Suprapubic skin (tissue), 4 donors: ENCODE data around the gene TALDO1. TPM values are rescaled to one million over a fixed set of nuclear protein-coding genes. Genes with fewer than 3 reads are reported as not detected.

ENCODE experiments used
- DNase-seq, 2 donors: peaks; one replicate each; pipeline ENCODE4 v3.0.0-alpha.2; 2019; ENCODE audit warnings: low spot score in 2 of 2
- H3K27ac ChIP-seq: fragments of 200-600 bp; sonication (generic); one replicate; pipeline ENCODE4 v1.5.1; 2019
- H3K27me3 ChIP-seq: fragments of 200-600 bp; sonication (generic); one replicate; pipeline ENCODE4 v1.5.1; 2019
- H3K36me3 ChIP-seq: fragments of 200-600 bp; sonication (generic); one replicate; pipeline ENCODE4 v1.5.1; 2019
- H3K4me1 ChIP-seq: fragments of 200-600 bp; sonication (generic); one replicate; pipeline ENCODE4 v1.5.1; 2019
- H3K4me3 ChIP-seq: fragments of 200-600 bp; sonication (generic); one replicate; pipeline ENCODE4 v1.5.1; 2019; ENCODE audit warnings: mild to moderate bottlenecking
- H3K9me3 ChIP-seq: fragments of 200-600 bp; sonication (generic); one replicate; pipeline ENCODE4 v1.5.1; 2019
- EP300 ChIP-seq: sonication (generic); formaldehyde crosslinking; IDR thresholded peaks from one replicate; pipeline ENCODE4 v1.6.1; 2017; ENCODE audit warnings: antibody characterized with exemption
- POLR2A ChIP-seq, 2 donors: fragments of 450-650 bp; IDR thresholded peaks; one replicate each; pipeline ENCODE4 v1.6.1; 2017; ENCODE audit warnings: antibody characterized with exemption in 2 of 2, mild to moderate bottlenecking in 2 of 2, moderate library complexity in 2 of 2
- POLR2AphosphoS5 ChIP-seq, 3 donors: sonication (generic); formaldehyde crosslinking; IDR thresholded peaks; one replicate each; pipeline ENCODE4 v1.6.1; 2017; ENCODE audit warnings: antibody characterized with exemption in 3 of 3
- WGBS: methylation state at CpG from one replicate; pipeline ENCODE4 v1.1.5; 2018; 5-methylcytosine and 5-hydroxymethylcytosine counted together
- total RNA-seq, 4 donors: library from RNA; depleted of rRNA; stranded (reverse); fragments of >200 nt; gene quantifications; one replicate each; pipeline ENCODE4 v1.1.0, GENCODE V29; 2016
- TF ChIP-seq, protein P1 (sequence below), 2 donors: fragments of 200-600 bp in 1 of 2; fragments of 450-650 bp in 1 of 2; sonication (generic) in 1 of 2; IDR thresholded peaks; one replicate each; pipeline ENCODE4 v1.5.1; 2016 to 2019; ENCODE audit warnings: antibody characterized with exemption in 2 of 2, mild to moderate bottlenecking in 1 of 2, moderate library complexity in 1 of 2

Gene TALDO1
- total RNA-seq, 4 donors from 2014 or later = 107 to 197 (median 179) TPM

GRCh38 chr11:724778-725386 is 22.4 kb upstream of the TALDO1 start:
- Histone ChIP-seq H3K36me3 (peaks cover 22% of the 10 kb centered on the region), H3K9me3 (no peaks in the 10 kb centered on the region), H3K4me1 (peaks cover 67% of the 10 kb centered on the region), H3K27ac (no peak overlapping the region), H3K4me3 (no peak overlapping the region), H3K27me3 (peaks cover 13% of the 10 kb centered on the region)
- TF ChIP-seq, protein P1, sequence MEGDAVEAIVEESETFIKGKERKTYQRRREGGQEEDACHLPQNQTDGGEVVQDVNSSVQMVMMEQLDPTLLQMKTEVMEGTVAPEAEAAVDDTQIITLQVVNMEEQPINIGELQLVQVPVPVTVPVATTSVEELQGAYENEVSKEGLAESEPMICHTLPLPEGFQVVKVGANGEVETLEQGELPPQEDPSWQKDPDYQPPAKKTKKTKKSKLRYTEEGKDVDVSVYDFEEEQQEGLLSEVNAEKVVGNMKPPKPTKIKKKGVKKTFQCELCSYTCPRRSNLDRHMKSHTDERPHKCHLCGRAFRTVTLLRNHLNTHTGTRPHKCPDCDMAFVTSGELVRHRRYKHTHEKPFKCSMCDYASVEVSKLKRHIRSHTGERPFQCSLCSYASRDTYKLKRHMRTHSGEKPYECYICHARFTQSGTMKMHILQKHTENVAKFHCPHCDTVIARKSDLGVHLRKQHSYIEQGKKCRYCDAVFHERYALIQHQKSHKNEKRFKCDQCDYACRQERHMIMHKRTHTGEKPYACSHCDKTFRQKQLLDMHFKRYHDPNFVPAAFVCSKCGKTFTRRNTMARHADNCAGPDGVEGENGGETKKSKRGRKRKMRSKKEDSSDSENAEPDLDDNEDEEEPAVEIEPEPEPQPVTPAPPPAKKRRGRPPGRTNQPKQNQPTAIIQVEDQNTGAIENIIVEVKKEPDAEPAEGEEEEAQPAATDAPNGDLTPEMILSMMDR (IDR thresholded peaks at IDR 0.05) = no peak
- TF ChIP-seq POLR2A (IDR thresholded peaks at IDR 0.05) (no peak), EP300 (no peak), POLR2AphosphoS5 (IDR thresholded peaks at IDR 0.05) (no peak)
- 83% methylated on average over 7 of the region's 18 CpGs for WGBS
- no peak for DNase-seq

- Histone ChIP-seq H3K4me1 (peaks cover 63% of the 10 kb centered on the region), H3K27me3 (peaks cover 11% of the 10 kb centered on the region), H3K27ac (peak overlapping the region; percentile 47), H3K4me3 (peak overlapping the region; percentile 22), H3K36me3 (peaks cover 22% of the 10 kb centered on the region), H3K9me3 (no peaks in the 10 kb centered on the region)
- no peak for TF ChIP-seq POLR2A (IDR thresholded peaks at IDR 0.05)
- TF ChIP-seq, protein P1 (IDR thresholded peaks at IDR 0.05) = no peak
- 27% methylated on average over 7 of the region's 53 CpGs for WGBS
- no peak for DNase-seq
These were observed 21.6 kb upstream of the TALDO1 start for GRCh38 chr11:725624-726202.

GRCh38 chr11:726278-727220 is 20.7 kb upstream of the TALDO1 start:
- Histone ChIP-seq H3K4me1 (peaks cover 55% of the 10 kb centered on the region), H3K9me3 (no peaks in the 10 kb centered on the region), H3K4me3 (peak overlapping the region; percentile 22), H3K27ac (peak overlapping the region; percentile 48), H3K27me3 (peaks cover 5% of the 10 kb centered on the region), H3K36me3 (peaks cover 15% of the 10 kb centered on the region)
- peak in 1 of 2 donors; percentile 76 for DNase-seq
- 51% methylated on average over 3 of the region's 61 CpGs for WGBS
- TF ChIP-seq, protein P1 (IDR thresholded peaks at IDR 0.05) = no peak

GRCh38 chr11:727281-727701 is 20.0 kb upstream of the TALDO1 start:
- DNase-seq = peak in 1 of 2 donors; percentile 65
- H3K36me3 ChIP-seq = peaks cover 15% of the 10 kb centered on the region

DNA sequence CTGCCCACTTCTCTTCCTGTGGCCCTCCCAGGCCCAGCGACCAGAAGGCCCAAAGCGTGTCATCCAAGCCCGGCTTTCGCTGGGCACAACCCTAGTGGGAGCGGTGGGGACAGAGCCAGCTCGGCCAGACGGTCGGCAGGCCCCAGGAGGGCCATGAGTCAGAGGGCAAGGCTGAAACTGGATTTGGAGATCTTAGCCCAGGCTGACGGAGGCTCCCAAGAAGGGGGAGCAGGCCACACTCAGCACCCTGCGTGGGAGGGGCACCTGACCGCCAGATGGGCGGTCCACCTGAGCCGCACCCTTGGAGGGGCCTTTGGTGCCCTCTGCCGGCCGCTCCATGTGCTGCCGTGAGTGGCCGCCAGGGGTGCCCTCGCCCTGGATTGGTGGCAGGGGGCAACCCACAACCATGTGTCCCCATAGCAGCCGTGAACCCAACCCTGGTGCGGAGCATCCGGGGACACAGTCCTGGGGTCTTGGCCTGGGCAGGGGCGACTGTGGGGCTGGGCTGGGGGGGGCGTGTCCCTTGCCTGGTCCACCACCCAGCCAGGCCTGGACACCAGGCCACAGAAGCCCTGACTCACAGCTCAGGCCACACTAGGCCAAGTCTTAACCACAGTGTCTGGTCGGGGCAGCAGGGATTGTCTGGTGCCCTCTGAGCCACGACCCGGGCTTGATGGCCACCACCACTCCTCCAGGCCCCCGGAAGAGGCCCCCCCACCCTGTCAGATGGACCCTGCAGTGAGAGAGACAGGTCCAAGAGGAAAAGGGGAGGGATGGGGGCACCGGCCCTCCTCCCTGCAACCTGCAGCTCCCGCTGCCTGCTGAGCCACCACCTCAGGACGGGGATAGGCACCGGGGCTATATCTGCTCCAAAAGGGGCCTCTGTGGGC is 19.2 kb upstream of the TALDO1 start:
- DNase-seq = peak; percentile 89 to 91
- Histone ChIP-seq H3K4me1 (peaks cover 47% of the 10 kb centered on the region), H3K9me3 (no peaks in the 10 kb centered on the region), H3K27me3 (peaks cover 5% of the 10 kb centered on the region), H3K36me3 (peaks cover 15% of the 10 kb centered on the region), H3K27ac (peak overlapping the region; percentile 64), H3K4me3 (no peak overlapping the region)
- TF ChIP-seq POLR2A (IDR thresholded peaks at IDR 0.05) (no peak), EP300 (no peak), POLR2AphosphoS5 (IDR thresholded peaks at IDR 0.05) (peak in 1 of 3 donors; percentile 64)
- TF ChIP-seq, protein P1 (IDR thresholded peaks at IDR 0.05) = peak; percentile 96
- WGBS = 58% methylated on average over 7 of the region's 31 CpGs

More at GRCh38 chr11:727281-727701, 20.0 kb upstream of the TALDO1 start:
- 88% methylated on average over 5 of the region's 12 CpGs for WGBS
- peaks cover 5% of the 10 kb centered on the region for H3K27me3 ChIP-seq
- H3K27ac ChIP-seq = peak overlapping the region; percentile 64
- no peak for TF ChIP-seq POLR2A (IDR thresholded peaks at IDR 0.05)
- no peaks in the 10 kb centered on the region for H3K9me3 ChIP-seq
- H3K4me3 ChIP-seq = no peak overlapping the region
- H3K4me1 ChIP-seq = peaks cover 50% of the 10 kb centered on the region
